H1 (cell line): Measurements from ENCODE around the gene GCLM. TPM values are rescaled to one million over a fixed set of nuclear protein-coding genes. Genes with fewer than 3 reads are reported as not detected.

Experiments used
- CTCF ChIA-PET: fragments of 300-600 bp; sonication (Branson Sonifier 250); formaldehyde crosslinking; loops from one replicate; lab custom pipeline; 2021; ENCODE audit not compliant: partially characterized antibody; lab: Charles Lee
- POLR2A ChIA-PET: fragments of 300-600 bp; sonication (Branson Sonifier 250); formaldehyde crosslinking; loops from one replicate; lab custom pipeline; 2021; ENCODE audit warnings: inconsistent platforms; ENCODE audit not compliant: partially characterized antibody; lab: Charles Lee
- DNase-seq, 2 experiments: peaks; one replicate each; pipeline versions ENCODE4 v3.0.0 to v3.0.0-alpha.2; 2010 to 2022; ENCODE audit warnings: low spot score in 2 of 2, low read depth in 1 of 2, mixed read lengths in 1 of 2
- FAIRE-seq: peaks from 2 replicates; lab custom pipeline; 2011; peaks lifted over from hg19 to GRCh38; lab: Jason Lieb, UNC
- H2AFZ ChIP-seq: 2 replicates; pipeline ENCODE4 v1.8.1; 2012; ENCODE audit warnings: low read length, inconsistent platforms
- H2AK5ac ChIP-seq: 2 replicates; pipeline ENCODE4 v1.6.1; 2013; ENCODE audit warnings: low read depth, low read length
- H2BK120ac ChIP-seq: replicated peaks from 2 replicates; pipeline ENCODE3; 2013; ENCODE audit warnings: low read depth, low read length, inconsistent platforms
- H2BK12ac ChIP-seq: 2 replicates; pipeline ENCODE4 v1.6.1; 2013; ENCODE audit warnings: low read depth, low read length
- H2BK15ac ChIP-seq: 2 replicates; pipeline ENCODE4 v1.6.1; 2013; ENCODE audit warnings: low read length
- H2BK20ac ChIP-seq: 2 replicates; pipeline ENCODE4 v1.6.1; 2013; ENCODE audit warnings: low read length
- H2BK5ac ChIP-seq: 2 replicates; pipeline ENCODE4 v1.6.1; 2013; ENCODE audit warnings: low read depth, low read length
- H3K14ac ChIP-seq: 2 replicates; pipeline ENCODE4 v1.6.1; 2013; ENCODE audit warnings: inconsistent platforms; ENCODE audit not compliant: insufficient read length
- H3K18ac ChIP-seq: 2 replicates; pipeline ENCODE4 v1.6.1; 2013; ENCODE audit warnings: low read length; ENCODE audit errors: extremely low read depth
- H3K23ac ChIP-seq: 2 replicates; pipeline ENCODE4 v1.6.1; 2013; ENCODE audit warnings: inconsistent platforms; ENCODE audit not compliant: insufficient read length
- H3K23me2 ChIP-seq: 2 replicates; pipeline ENCODE4 v1.6.1; 2013; ENCODE audit warnings: low read depth, low read length
- H3K27ac ChIP-seq: 2 replicates; pipeline ENCODE4 v1.6.1; 2011; ENCODE audit warnings: low read depth, low read length, inconsistent platforms
- H3K27me3 ChIP-seq, 4 experiments: replicated peaks in 1 of 4; 1 replicate in 1 of 4; 2 replicates in 3 of 4; pipeline versions ENCODE4 v1.6.1 to v1.8.1; 2011 to 2013; ENCODE audit warnings: low read length in 3 of 4, mild to moderate bottlenecking in 3 of 4, inconsistent platforms in 2 of 4, mixed read lengths in 2 of 4, moderate library complexity in 1 of 4; ENCODE audit not compliant: control insufficient read depth in 3 of 4, insufficient read depth in 3 of 4; ENCODE audit errors: extremely low read depth in 1 of 4
- H3K36me3 ChIP-seq, 4 experiments: 2 replicates each; pipeline versions ENCODE4 v1.6.1 to v1.8.1; 2011 to 2013; ENCODE audit warnings: mild to moderate bottlenecking in 4 of 4, low read length in 3 of 4, moderate library complexity in 2 of 4, control low read depth in 1 of 4, inconsistent platforms in 1 of 4; ENCODE audit not compliant: insufficient read depth in 4 of 4, control insufficient read depth in 2 of 4
- H3K4ac ChIP-seq: replicated peaks from 2 replicates; pipeline ENCODE3; 2013; ENCODE audit warnings: low read length, low read depth, mixed read lengths, inconsistent platforms; ENCODE audit not compliant: insufficient read length
- H3K4me1 ChIP-seq, 4 experiments: replicated peaks in 1 of 4; 1 replicate in 1 of 4; 2 replicates in 3 of 4; pipeline versions ENCODE4 v1.6.1 to v1.8.1; 2011 to 2013; ENCODE audit warnings: low read length in 3 of 4, inconsistent platforms in 2 of 4, mixed read lengths in 1 of 4; ENCODE audit not compliant: insufficient read depth in 4 of 4, control insufficient read depth in 3 of 4
- H3K4me2 ChIP-seq, 2 experiments: 2 replicates each; pipeline versions ENCODE4 v1.6.1 to v1.8.1; 2011 to 2013; ENCODE audit warnings: low read depth in 2 of 2, low read length in 2 of 2, control low read depth in 1 of 2, inconsistent platforms in 1 of 2, mild to moderate bottlenecking in 1 of 2; ENCODE audit not compliant: insufficient read depth in 1 of 2
- H3K4me3 ChIP-seq, 4 experiments: fragments of 200-600, 300-600 bp in 1 of 4; sonication (generic), shearing (Covaris generic), sonication (Bioruptor Twin) in 1 of 4; 2 replicates each; pipeline versions ENCODE4 v1.5.1 to v1.8.1; 2011 to 2016; ENCODE audit warnings: low read length in 4 of 4, low read depth in 3 of 4, control low read depth in 2 of 4, inconsistent platforms in 2 of 4, mild to moderate bottlenecking in 2 of 4, mixed read lengths in 1 of 4, moderate library complexity in 1 of 4; ENCODE audit not compliant: insufficient read depth in 2 of 4; ENCODE audit errors: extremely low read depth in 1 of 4
- H3K56ac ChIP-seq: replicated peaks from 2 replicates; pipeline ENCODE3; 2013; ENCODE audit warnings: low read depth, mild to moderate bottlenecking, mixed read lengths, low read length, inconsistent platforms; ENCODE audit not compliant: insufficient read length
- H3K79me1 ChIP-seq: 2 replicates; pipeline ENCODE4 v1.6.1; 2013; ENCODE audit warnings: low read depth, low read length, control low read depth
- H3K79me2 ChIP-seq, 2 experiments: 2 replicates each; pipeline versions ENCODE4 v1.6.1 to v1.8.1; 2012 to 2013; ENCODE audit warnings: low read length in 2 of 2, mild to moderate bottlenecking in 2 of 2, inconsistent platforms in 1 of 2; ENCODE audit not compliant: insufficient read depth in 2 of 2, control insufficient read depth in 1 of 2
- H3K9ac ChIP-seq, 4 experiments: replicated peaks in 1 of 4; 1 replicate in 1 of 4; 2 replicates in 3 of 4; pipeline versions ENCODE4 v1.6.1 to v1.8.1; 2011 to 2013; ENCODE audit warnings: low read depth in 3 of 4, low read length in 3 of 4, control low read depth in 2 of 4, mild to moderate bottlenecking in 2 of 4, moderate library complexity in 2 of 4, inconsistent platforms in 1 of 4; ENCODE audit errors: extremely low read depth in 1 of 4
- H3K9me3 ChIP-seq, 2 experiments: 2 replicates each; pipeline versions ENCODE4 v1.6.1 to v1.8.1; 2012 to 2013; ENCODE audit warnings: mild to moderate bottlenecking in 2 of 2, moderate library complexity in 2 of 2, control low read depth in 1 of 2, inconsistent platforms in 1 of 2, low read depth in 1 of 2, low read length in 1 of 2, mixed read lengths in 1 of 2; ENCODE audit not compliant: insufficient read depth in 2 of 2
- H4K20me1 ChIP-seq, 2 experiments: replicated peaks in 1 of 2; 2 replicates each; pipeline versions ENCODE3 to v1.8.1; 2011 to 2013; ENCODE audit warnings: inconsistent platforms in 2 of 2, low read length in 2 of 2, mild to moderate bottlenecking in 1 of 2; ENCODE audit not compliant: insufficient read depth in 2 of 2, control insufficient read depth in 1 of 2
- H4K5ac ChIP-seq: 2 replicates; pipeline ENCODE4 v1.6.1; 2013; ENCODE audit warnings: low read length, low read depth, mixed read lengths, inconsistent platforms; ENCODE audit not compliant: insufficient read length
- H4K8ac ChIP-seq: 2 replicates; pipeline ENCODE4 v1.8.0; 2013; ENCODE audit warnings: mild to moderate bottlenecking, moderate library complexity, low read length, inconsistent platforms; ENCODE audit not compliant: insufficient read depth; ENCODE audit errors: extremely low read depth
- H4K91ac ChIP-seq: replicated peaks from 2 replicates; pipeline ENCODE3; 2013; ENCODE audit warnings: low read length, mixed read lengths, inconsistent platforms; ENCODE audit not compliant: insufficient read length
- ASH2L ChIP-seq: fragments of 200-600, 300-600 bp; sonication (generic); IDR thresholded peaks from one replicate; pipeline ENCODE4 v1.7.1; 2017; ENCODE audit warnings: low read length
- ATF2 ChIP-seq: IDR thresholded peaks from 2 replicates; pipeline ENCODE4 v1.6.1; 2012; ENCODE audit warnings: low read length, inconsistent platforms
- CEBPB ChIP-seq: IDR thresholded peaks from 2 replicates; pipeline ENCODE4 v1.6.1; 2012; ENCODE audit warnings: low read depth, low read length
- POLR2A ChIP-seq, 2 experiments: IDR thresholded peaks; 1 replicate in 1 of 2; 2 replicates in 1 of 2; pipeline ENCODE4 v1.6.1; 2011; ENCODE audit warnings: low read depth in 2 of 2, low read length in 2 of 2, mild to moderate bottlenecking in 2 of 2; ENCODE audit errors: control extremely low read depth in 1 of 2
- RAD21 ChIP-seq, 2 experiments: IDR thresholded peaks in 1 of 2; conservative IDR thresholded peaks in 1 of 2; 2 replicates each; pipeline ENCODE4 v1.6.1; 2011; ENCODE audit warnings: low read depth in 2 of 2, low read length in 2 of 2, improper control_type of control experiment in 1 of 2, inconsistent platforms in 1 of 2, mild to moderate bottlenecking in 1 of 2, moderate library complexity in 1 of 2
- RBBP5 ChIP-seq: IDR thresholded peaks from 2 replicates; pipeline ENCODE4 v1.7.1; 2012; ENCODE audit warnings: low read depth, mild to moderate bottlenecking, inconsistent platforms, low read length, moderate library complexity, borderline replicate concordance
- SIRT6 ChIP-seq: IDR thresholded peaks from one replicate; pipeline ENCODE4 v1.7.1; 2012; ENCODE audit warnings: low read length, inconsistent platforms
- SRF ChIP-seq: IDR thresholded peaks from 2 replicates; pipeline ENCODE4 v1.6.1; 2011; ENCODE audit warnings: mild to moderate bottlenecking, low read depth, low read length, moderate library complexity
- TAF1 ChIP-seq: IDR thresholded peaks from 2 replicates; pipeline ENCODE4 v1.6.1; 2011; ENCODE audit warnings: mild to moderate bottlenecking, low read depth, low read length
- WGBS, 2 experiments: shearing (Covaris generic) in 1 of 2; methylation state at CpG; one replicate each; pipeline versions ENCODE4 v1.1.6 to v1.1.7; 2013 to 2015; ENCODE audit warnings: low lambda C conversion rate in 2 of 2, mixed read lengths in 2 of 2, inconsistent platforms in 1 of 2, low coverage in 1 of 2, missing lambda C conversion rate in 1 of 2; ENCODE audit not compliant: insufficient replicate concordance in 2 of 2, insufficient coverage in 1 of 2, insufficient read length in 1 of 2; ENCODE audit errors: extremely low coverage in 1 of 2, missing lambda C conversion rate in 1 of 2; 5-methylcytosine and 5-hydroxymethylcytosine counted together
- polyA plus RNA-seq, 7 experiments: library from polyadenylated mRNA; depleted of rRNA in 3 of 7; stranded (reverse) in 5 of 7; unstranded in 2 of 7; fragments of >200 nt in 5 of 7; fragments of 200-250 nt in 2 of 7; gene quantifications; 1 replicate in 5 of 7; 2 replicates in 1 of 7; 4 replicates in 1 of 7; pipeline versions ENCODE4 v1.2.1 to v1.2.3, GENCODE V29; 2011 to 2013; ENCODE audit warnings: missing spikeins in 2 of 7, mixed read lengths in 2 of 7
- total RNA-seq: library from RNA; stranded (reverse); fragmentation: NEBNext Ultra II Directional; extraction: Animal tissue kit (Norgen Biotek cat#: 25700); gene quantifications from 2 replicates; pipeline ENCODE4 v1.2.1, GENCODE V29; 2021

GCLM gene
- total and polyA plus RNA-seq, 2 of the 8 experiments (the other 6 are each of a cell fraction or from before 2014, with no cell fraction given): 3.1 to 12.8 TPM

- Histone ChIP-seq H3K4ac (no peak within 1 kb of the TSS), H3K23me2 (peaks cover 2% of the 10 kb centered on the region; the same call in 1 of the 2 replicates), H3K9ac (peak within 1 kb of the TSS; percentile 89 to 100 (median 96)), H3K14ac (no peak within 1 kb of the TSS), H2AK5ac (peak within 1 kb of the TSS; percentile 96; the same call in 1 of the 2 replicates), H3K4me3 (peak within 1 kb of the TSS; percentile 96 to 99 (median 97)), H3K4me1 (peaks cover 0 to 2% (median 0%) of the 10 kb centered on the region in 4 experiments; a peak in 5 of 7 replicates), H3K27me3 (no peaks in the 10 kb centered on the region), H3K36me3 (peaks cover 7 to 35% (median 25%) of the 10 kb centered on the region in 4 experiments), H3K23ac (no peak within 1 kb of the TSS), H3K79me2 (peaks cover 20 to 32% of the 10 kb centered on the region in 2 experiments), H2AFZ (peak within 1 kb of the TSS; percentile 69; the same call in 1 of the 2 replicates), H4K91ac (no peak within 1 kb of the TSS), H3K18ac (peak within 1 kb of the TSS; percentile 96), H3K79me1 (peaks cover 6% of the 10 kb centered on the region), H3K27ac (peak within 1 kb of the TSS; percentile 86), H2BK12ac (peak within 1 kb of the TSS; percentile 90; the same call in 1 of the 2 replicates), H2BK5ac (peak within 1 kb of the TSS; percentile 91), H4K20me1 (peaks cover 2 to 7% of the 10 kb centered on the region in 2 experiments), H2BK15ac (no peak within 1 kb of the TSS), H2BK120ac (peak within 1 kb of the TSS; percentile 82), H2BK20ac (peak within 1 kb of the TSS; percentile 44; the same call in 1 of the 2 replicates), H3K56ac (peak within 1 kb of the TSS; percentile 85), H4K8ac (peak within 1 kb of the TSS; percentile 99; the same call in 1 of the 2 replicates), H3K4me2 (peak within 1 kb of the TSS; percentile 72 to 78), H4K5ac (peak within 1 kb of the TSS; percentile 97), H3K9me3 (no peaks in the 10 kb centered on the region)
- peak; percentile 42 for FAIRE-seq
- ChIA-PET POLR2A (interaction anchor here (0.7 to 2.9 kb wide), 24 partner anchors 9 to 813 kb away, joined by 3 to 21 read pairs (median 4); partner anchors contain the start of gene GCLM), CTCF (interaction anchor here (0.7 to 1.5 kb wide), 3 partner anchors 10 to 574 kb away, joined by 3 to 5 read pairs (median 4); no protein-coding TSS in a partner anchor)
- peak; percentile 60 to 92 for DNase-seq
- WGBS, 2 experiments: 3% methylated on average over 50 of the region's 50 CpGs; no CpG with 5 or more reads in 1 of the 2 experiments
- TF ChIP-seq RBBP5: peak; percentile 82; the same call in 1 of the 2 replicates
- TF ChIP-seq POLR2A (IDR thresholded peaks at IDR 0.05; ENCODE audit: control extremely low read depth in 1 of 2, low read depth in 2 of 2, low read length in 2 of 2): peak; percentile 96 to 98
- TF ChIP-seq ASH2L: peak; percentile 85
- TF ChIP-seq TAF1: peak; percentile 100
- no peak for TF ChIP-seq CEBPB
- TF ChIP-seq ATF2: peak; percentile 79; the same call in 1 of the 2 replicates
- no peak for TF ChIP-seq SIRT6
- TF ChIP-seq RAD21 (IDR thresholded peaks at IDR 0.05 in 1 of 2, conservative IDR thresholded peaks at IDR 0.05 in 1 of 2; ENCODE audit: low read depth in 2 of 2, low read length in 2 of 2): no peak
- peak; percentile 60 for TF ChIP-seq SRF
Measured at GRCh38 chr1:93878889-93879586, 30.2 kb downstream of the GCLM start, which contains the start of gene DNTTIP2. Gene DNTTIP2, minus strand, starts transcription at chr1:93879206. Its CDS starts 58 bp downstream, at chr1:93879148.
